Neuron (in vitro differentiated cells): Measurements from ENCODE around the gene HJV.

ENCODE experiments used
- H2AFZ ChIP-seq: one replicate; pipeline ENCODE4 v1.6.1; 2013; ENCODE audit warnings: low read depth, mild to moderate bottlenecking, inconsistent platforms, low read length, moderate library complexity
- H3K27me3 ChIP-seq: one replicate; pipeline ENCODE4 v1.6.1; 2013; ENCODE audit warnings: low read length; ENCODE audit not compliant: insufficient read depth
- H3K36me3 ChIP-seq: one replicate; pipeline ENCODE4 v1.6.1; 2013; ENCODE audit warnings: low read length; ENCODE audit not compliant: insufficient read depth
- H3K4me1 ChIP-seq: one replicate; pipeline ENCODE4 v1.6.1; 2013; ENCODE audit warnings: low read length; ENCODE audit not compliant: insufficient read depth
- H3K4me3 ChIP-seq: 2 replicates; pipeline ENCODE4 v1.5.1; 2013; ENCODE audit warnings: mild to moderate bottlenecking, low read length, moderate library complexity
- H3K9me3 ChIP-seq: one replicate; pipeline ENCODE4 v1.6.1; 2013; ENCODE audit warnings: low read length

The HJV gene

DNA sequence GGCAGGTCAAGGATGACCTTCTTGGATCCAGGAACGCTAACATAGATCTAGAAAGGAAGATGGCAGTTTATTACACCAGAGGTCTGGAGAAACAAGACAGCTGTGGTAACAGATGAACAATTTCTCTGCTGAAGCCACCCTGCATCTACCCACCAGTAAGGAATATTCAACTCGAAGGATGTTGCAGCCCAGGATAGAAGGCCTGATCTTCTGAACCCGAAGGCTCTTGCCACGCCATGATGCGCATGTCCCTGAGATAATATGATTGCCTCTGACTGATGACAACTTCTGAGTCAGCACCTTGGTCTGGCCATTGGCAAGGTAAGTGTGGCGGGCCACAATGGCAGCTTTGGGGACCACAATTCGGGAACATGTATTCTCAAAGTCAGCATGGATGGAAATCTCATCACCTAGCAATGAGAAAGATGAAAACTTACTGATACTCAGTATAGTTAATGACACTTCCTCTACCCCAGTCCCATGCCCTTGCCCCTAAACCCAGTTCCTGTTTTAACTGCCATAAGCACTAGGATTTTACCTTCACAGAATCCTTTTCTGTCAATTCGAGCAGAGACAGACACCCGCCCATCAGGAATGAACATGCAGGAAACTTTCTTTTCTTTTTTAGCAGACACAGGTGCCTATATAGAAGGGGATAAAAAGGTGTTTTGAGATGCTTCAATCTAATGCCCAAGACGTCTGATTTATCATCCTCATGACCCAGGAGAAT is 27.0 kb downstream of the HJV start:
- peaks cover 30% of the 10 kb centered on the region for H3K36me3 ChIP-seq
- H3K4me1 ChIP-seq: peaks cover 42% of the 10 kb centered on the region
- H3K9me3 ChIP-seq: no peaks in the 10 kb centered on the region
- H3K27me3 ChIP-seq: no peaks in the 10 kb centered on the region
- peak overlapping the region; percentile 99 for H3K4me3 ChIP-seq
- H2AFZ ChIP-seq: no peak overlapping the region

DNA sequence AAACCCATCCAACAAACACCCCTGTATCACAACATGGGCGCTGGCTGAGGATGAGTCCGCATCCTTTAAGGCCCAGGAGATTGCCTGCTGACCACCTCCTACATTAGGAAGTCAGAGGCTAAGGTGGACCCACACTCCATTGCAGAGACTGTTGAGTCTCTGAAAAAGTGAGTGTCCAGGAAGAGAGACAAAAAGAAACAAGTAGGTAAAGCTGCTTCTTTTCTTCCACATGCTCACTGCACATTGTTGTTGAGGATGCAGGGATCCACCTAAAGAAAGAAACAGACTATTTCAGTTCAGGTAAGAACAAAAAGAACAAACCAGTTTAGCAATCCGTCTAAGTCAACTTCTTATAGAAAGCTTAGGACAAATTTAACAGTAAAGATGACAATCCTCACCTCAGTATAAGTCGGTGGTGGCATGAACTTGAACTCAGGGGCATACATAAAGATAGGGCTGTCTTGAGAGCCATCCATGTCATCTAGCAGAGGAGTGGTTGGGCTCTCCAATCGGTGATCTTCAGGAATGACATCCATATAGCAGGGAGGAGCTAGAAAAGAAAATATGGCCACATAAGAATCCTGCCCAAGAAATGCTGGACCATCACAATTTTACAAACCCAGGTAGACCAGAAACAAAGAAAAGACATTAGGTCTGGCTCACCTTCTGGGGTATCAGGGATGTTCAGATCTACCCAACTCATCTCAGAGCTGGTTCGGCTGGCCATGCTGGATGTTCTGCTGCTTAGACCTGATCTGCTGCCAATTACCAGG is 27.7 kb downstream of the HJV start:
- Histone ChIP-seq H3K4me3 (peak overlapping the region; percentile 99), H2AFZ (no peak overlapping the region), H3K9me3 (no peaks in the 10 kb centered on the region), H3K27me3 (no peaks in the 10 kb centered on the region), H3K4me1 (peaks cover 42% of the 10 kb centered on the region), H3K36me3 (peaks cover 30% of the 10 kb centered on the region)

DNA sequence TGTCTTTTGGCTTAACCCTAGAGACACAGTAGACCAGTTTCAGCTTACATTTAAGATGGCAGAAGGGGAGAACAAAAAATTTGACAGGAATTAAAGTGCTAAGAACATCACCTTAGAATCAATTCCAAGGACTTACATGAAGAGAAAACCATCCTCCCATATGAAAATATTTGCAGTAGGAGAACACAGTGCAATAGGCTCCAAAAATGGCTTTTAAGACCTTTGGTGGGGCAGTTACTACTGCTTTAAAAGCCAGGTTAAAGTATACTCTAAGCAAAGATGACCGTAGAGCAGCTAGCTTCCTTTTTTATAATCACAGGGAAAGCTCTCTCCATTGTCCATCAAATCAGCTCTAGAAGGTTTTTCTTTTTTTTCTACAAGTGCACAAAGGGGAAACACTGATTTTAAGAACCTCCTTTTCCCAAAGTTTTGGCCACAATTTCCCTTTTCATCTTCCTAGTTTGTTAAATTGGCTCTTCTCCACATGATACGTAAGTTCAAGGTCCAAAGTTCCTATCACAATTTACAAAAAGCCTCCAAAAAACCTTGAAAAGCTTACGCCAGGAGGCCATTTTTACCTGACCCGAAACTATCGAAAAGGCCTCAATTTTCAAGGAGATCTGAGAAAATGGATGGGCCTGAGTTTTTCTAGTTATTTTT is 28.4 kb downstream of the HJV start:
- H3K27me3 ChIP-seq: no peaks in the 10 kb centered on the region
- H3K36me3 ChIP-seq: peaks cover 30% of the 10 kb centered on the region
- peak overlapping the region; percentile 99 for H3K4me3 ChIP-seq
- no peak overlapping the region for H2AFZ ChIP-seq
- H3K4me1 ChIP-seq: peaks cover 41% of the 10 kb centered on the region
- no peaks in the 10 kb centered on the region for H3K9me3 ChIP-seq

- no peaks in the 10 kb centered on the region for H3K9me3 ChIP-seq
- H2AFZ ChIP-seq: no peak overlapping the region
- H3K36me3 ChIP-seq: peaks cover 30% of the 10 kb centered on the region
- H3K4me3 ChIP-seq: peak overlapping the region; percentile 99
- H3K4me1 ChIP-seq: peaks cover 35% of the 10 kb centered on the region
- H3K27me3 ChIP-seq: no peaks in the 10 kb centered on the region
These were observed 29.0 kb downstream of the HJV start for GRCh38 chr1:145992502-145992936.

- Histone ChIP-seq H3K9me3 (no peaks in the 10 kb centered on the region), H3K36me3 (peaks cover 30% of the 10 kb centered on the region), H3K4me1 (peaks cover 32% of the 10 kb centered on the region), H3K27me3 (no peaks in the 10 kb centered on the region), H3K4me3 (peak overlapping the region; percentile 22), H2AFZ (no peak overlapping the region)
These were observed 29.7 kb downstream of the HJV start for GRCh38 chr1:145991735-145992412.

GRCh38 chr1:145990249-145990855 is 31.2 kb downstream of the HJV start:
- Histone ChIP-seq H2AFZ (no peak overlapping the region), H3K27me3 (no peaks in the 10 kb centered on the region), H3K9me3 (no peaks in the 10 kb centered on the region), H3K36me3 (peaks cover 30% of the 10 kb centered on the region), H3K4me3 (no peak overlapping the region), H3K4me1 (peaks cover 43% of the 10 kb centered on the region)

- Histone ChIP-seq H3K27me3 (no peaks in the 10 kb centered on the region), H3K4me3 (no peak overlapping the region), H3K36me3 (peaks cover 14% of the 10 kb centered on the region), H3K4me1 (peaks cover 42% of the 10 kb centered on the region), H3K9me3 (no peaks in the 10 kb centered on the region), H2AFZ (no peak overlapping the region)
These were observed 32.8 kb downstream of the HJV start for GRCh38 chr1:145988773-145989172.

DNA sequence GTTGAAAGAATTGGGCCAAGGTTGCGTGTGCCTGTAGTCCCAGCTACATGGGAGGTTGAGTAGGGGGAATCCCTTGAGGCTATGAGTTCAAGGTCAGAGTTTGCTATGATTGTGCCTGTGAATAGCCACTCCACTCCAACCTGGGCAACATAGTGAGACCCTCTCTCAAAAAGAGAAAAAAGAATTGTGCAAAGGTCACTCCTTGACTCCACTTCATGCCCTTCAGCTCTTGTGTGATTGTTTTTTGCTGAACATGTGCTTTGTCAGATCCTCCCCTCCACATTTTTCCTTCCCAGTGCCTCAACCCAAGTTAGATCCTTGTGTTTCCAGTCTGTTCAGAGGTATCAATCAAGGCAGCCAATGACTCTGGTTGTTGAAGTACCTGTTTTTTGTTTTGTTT is 33.6 kb downstream of the HJV start:
- Histone ChIP-seq H3K4me1 (peaks cover 34% of the 10 kb centered on the region), H3K4me3 (no peak overlapping the region), H2AFZ (no peak overlapping the region), H3K27me3 (no peaks in the 10 kb centered on the region), H3K36me3 (peaks cover 6% of the 10 kb centered on the region), H3K9me3 (no peaks in the 10 kb centered on the region)

DNA sequence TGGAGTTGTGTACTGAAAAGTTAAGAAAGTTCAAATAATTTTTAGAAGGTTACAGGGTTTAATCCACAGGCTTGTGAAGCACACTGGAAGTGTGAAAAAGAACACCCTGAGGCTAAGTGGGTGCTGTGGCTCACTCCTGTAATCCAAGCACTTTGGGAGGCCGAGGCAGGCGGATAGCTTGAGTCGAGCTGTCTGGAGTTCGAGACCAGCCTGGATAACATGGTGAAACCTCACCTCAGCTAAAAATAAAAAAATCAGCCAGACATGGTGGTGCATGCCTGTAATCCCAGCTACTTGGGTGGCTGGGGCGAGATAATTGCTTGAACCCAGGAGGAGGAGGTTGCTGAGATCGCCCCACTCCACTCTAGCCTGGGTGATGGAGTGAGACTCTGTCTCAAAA is 35.0 kb downstream of the HJV start:
- no peaks in the 10 kb centered on the region for H3K9me3 ChIP-seq
- no peaks in the 10 kb centered on the region for H3K36me3 ChIP-seq
- no peak overlapping the region for H3K4me3 ChIP-seq
- H2AFZ ChIP-seq: no peak overlapping the region
- peaks cover 21% of the 10 kb centered on the region for H3K4me1 ChIP-seq
- no peaks in the 10 kb centered on the region for H3K27me3 ChIP-seq

DNA sequence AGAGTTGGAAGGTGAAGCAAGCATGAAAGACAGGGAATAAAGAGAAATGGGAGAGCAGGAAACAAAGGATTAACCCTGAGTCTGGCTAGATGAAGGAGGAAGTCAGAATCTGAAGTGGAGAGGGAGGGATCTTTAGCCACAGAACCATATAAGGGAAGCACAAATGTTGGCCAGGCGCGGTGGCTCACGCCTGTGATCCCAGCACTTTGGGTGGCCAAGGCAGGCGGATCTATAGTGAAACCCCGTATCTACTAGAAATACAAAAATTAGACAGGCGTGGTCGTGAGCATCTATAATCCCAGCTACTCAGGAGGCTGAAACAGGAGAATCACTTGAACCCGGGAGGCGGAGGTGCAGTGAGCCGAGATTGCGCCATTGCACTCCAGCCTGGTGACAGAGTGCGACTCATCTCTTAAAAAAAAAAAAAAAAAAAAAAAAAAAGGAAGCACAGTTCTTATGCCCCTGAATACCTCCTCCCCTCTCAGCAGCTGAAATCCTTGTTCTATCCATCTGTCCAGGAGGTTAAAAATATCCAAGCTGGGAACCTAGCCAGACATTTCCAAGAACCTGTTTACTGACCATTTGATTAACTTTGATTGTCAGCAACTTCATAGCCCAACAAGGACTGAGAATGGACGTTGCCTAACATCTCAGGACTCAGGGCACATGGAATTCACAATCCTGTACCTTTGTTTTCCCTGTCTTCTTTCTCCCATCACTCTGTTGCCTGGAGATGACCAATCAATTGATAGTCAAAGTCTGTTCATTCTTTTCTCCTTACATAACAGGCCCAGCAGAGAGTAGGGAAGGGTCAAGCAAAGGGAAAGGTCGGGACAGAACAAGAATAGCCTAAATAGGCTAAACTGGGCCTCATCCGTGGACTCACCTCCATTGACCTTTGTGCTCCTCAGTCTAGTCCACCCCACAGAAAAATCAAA is 35.8 kb downstream of the HJV start:
- no peak overlapping the region for H2AFZ ChIP-seq
- H3K27me3 ChIP-seq: no peaks in the 10 kb centered on the region
- H3K9me3 ChIP-seq: no peaks in the 10 kb centered on the region
- peaks cover 21% of the 10 kb centered on the region for H3K4me1 ChIP-seq
- no peaks in the 10 kb centered on the region for H3K36me3 ChIP-seq
- no peak overlapping the region for H3K4me3 ChIP-seq

DNA sequence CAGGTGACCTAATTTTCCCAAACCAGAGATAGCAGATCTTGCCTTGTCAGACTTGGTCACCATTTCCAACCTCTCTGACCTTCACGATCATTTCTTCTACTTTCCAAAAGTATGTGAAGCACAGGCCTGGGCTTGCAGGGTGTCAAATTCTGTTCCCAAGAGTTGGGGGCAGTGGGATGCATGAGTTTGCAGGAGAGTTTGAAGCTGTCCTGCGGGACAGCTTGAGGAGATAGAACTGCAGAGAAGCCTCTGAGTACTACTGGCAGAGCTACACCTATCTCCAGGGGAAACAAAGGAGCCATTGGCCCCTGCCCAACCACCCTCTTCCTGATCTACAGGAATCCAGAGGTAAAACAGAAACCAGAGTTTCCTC is 36.4 kb downstream of the HJV start:
- H3K4me3 ChIP-seq: no peak overlapping the region
- no peaks in the 10 kb centered on the region for H3K9me3 ChIP-seq
- H3K4me1 ChIP-seq: peaks cover 28% of the 10 kb centered on the region

More for the DNA sequence above, 36.4 kb downstream of the HJV start:
- Histone ChIP-seq H3K36me3 (no peaks in the 10 kb centered on the region), H3K27me3 (no peaks in the 10 kb centered on the region), H2AFZ (no peak overlapping the region)
